ENCODE results near the gene TMEM214. TPM values are rescaled to one million over a fixed set of nuclear protein-coding genes. Genes with fewer than 3 reads are reported as not detected.
A peak's percentile ranks its signal among the peaks of the same experiment; 100 is the strongest.

The TMEM214 gene
- total RNA-seq, 3 donors from 2014 or later (not counting 1 experiment from before 2014, with no cell fraction given) = 64.9 to 81.1 (median 79.2) TPM

GRCh38 chr2:27040282-27040681 is 7.5 kb downstream of the TMEM214 start:
- Mint-ChIP-seq H3K36me3 (peaks cover 11% of the 10 kb centered on the region), H3K4me3 (no peak overlapping the region), H3K4me1 (peaks cover 0 to 23% of the 10 kb centered on the region in 2 donors), H3K27ac (no peak overlapping the region), H3K9me3 (no peaks in the 10 kb centered on the region), H3K27me3 (ENCODE audit: low read depth in 2 of 2) (no peaks in the 10 kb centered on the region)
- no peak for TF ChIP-seq CTCF (IDR thresholded peaks at IDR 0.05)
- Histone ChIP-seq H3K36me3 (ENCODE audit: control insufficient read depth, insufficient read depth, low read length) (peaks cover 61% of the 10 kb centered on the region), H3K27ac (ENCODE audit: low read length) (no peak overlapping the region), H3K27me3 (ENCODE audit: control insufficient read depth, insufficient read depth, low read length) (no peaks in the 10 kb centered on the region), H3K4me3 (ENCODE audit: low read length) (no peak overlapping the region), H3K9me3 (ENCODE audit: control insufficient read depth, insufficient read depth, low read length) (no peaks in the 10 kb centered on the region), H3K4me1 (ENCODE audit: control insufficient read depth, insufficient read depth, low read length) (peaks cover 8% of the 10 kb centered on the region)
- intact Hi-C loops (cut with micrococcal nuclease) = no loop called here
- DNase-seq (no peak), ATAC-seq (no peak)
- WGBS (ENCODE audit: insufficient coverage) = 98% methylated on average over 8 of the region's 8 CpGs

- Mint-ChIP-seq H3K4me3 (no peak overlapping the region), H3K9me3 (no peaks in the 10 kb centered on the region), H3K36me3 (peaks cover 11% of the 10 kb centered on the region), H3K27ac (peak overlapping the region; percentile 17 to 68), H3K27me3 (ENCODE audit: low read depth in 2 of 2) (no peaks in the 10 kb centered on the region), H3K4me1 (peaks cover 0 to 10% of the 10 kb centered on the region in 2 donors)
- WGBS (ENCODE audit: insufficient coverage) = 85% methylated on average over 5 of the region's 5 CpGs
- Histone ChIP-seq H3K36me3 (ENCODE audit: control insufficient read depth, insufficient read depth, low read length) (peaks cover 46% of the 10 kb centered on the region), H3K27ac (ENCODE audit: low read length) (peak overlapping the region; percentile 69), H3K4me3 (ENCODE audit: low read length) (no peak overlapping the region), H3K9me3 (ENCODE audit: control insufficient read depth, insufficient read depth, low read length) (no peaks in the 10 kb centered on the region), H3K4me1 (ENCODE audit: control insufficient read depth, insufficient read depth, low read length) (peaks cover 8% of the 10 kb centered on the region), H3K27me3 (ENCODE audit: control insufficient read depth, insufficient read depth, low read length) (no peaks in the 10 kb centered on the region)
- DNase-seq (no peak), ATAC-seq (no peak)
- intact Hi-C loops (cut with micrococcal nuclease) = no loop called here
- TF ChIP-seq CTCF (IDR thresholded peaks at IDR 0.05) = no peak
These were observed 9.0 kb downstream of the TMEM214 start for GRCh38 chr2:27041752-27042151.

- intact Hi-C loops (cut with micrococcal nuclease) = no loop called here
- Histone ChIP-seq H3K4me3 (ENCODE audit: low read length) (no peak overlapping the region), H3K36me3 (ENCODE audit: control insufficient read depth, insufficient read depth, low read length) (peaks cover 42% of the 10 kb centered on the region), H3K27ac (ENCODE audit: low read length) (peak overlapping the region; percentile 66), H3K27me3 (ENCODE audit: control insufficient read depth, insufficient read depth, low read length) (no peaks in the 10 kb centered on the region), H3K4me1 (ENCODE audit: control insufficient read depth, insufficient read depth, low read length) (peaks cover 8% of the 10 kb centered on the region), H3K9me3 (ENCODE audit: control insufficient read depth, insufficient read depth, low read length) (no peaks in the 10 kb centered on the region)
- DNase-seq = no peak
- H3K9me3 Mint-ChIP-seq = no peaks in the 10 kb centered on the region
- WGBS (ENCODE audit: insufficient coverage) = 76% methylated on average over 10 of the region's 10 CpGs
- no peaks in the 10 kb centered on the region for H3K27me3 Mint-ChIP-seq (ENCODE audit: low read depth in 2 of 2)
- no peak overlapping the region for H3K4me3 Mint-ChIP-seq
- no peak for TF ChIP-seq CTCF (IDR thresholded peaks at IDR 0.05)
- H3K36me3 Mint-ChIP-seq = peaks cover 11% of the 10 kb centered on the region
- ATAC-seq = no peak
- H3K27ac Mint-ChIP-seq = peak overlapping the region; percentile 17 to 68
- H3K4me1 Mint-ChIP-seq = peaks cover 0 to 10% of the 10 kb centered on the region in 2 donors
These were observed 9.4 kb downstream of the TMEM214 start for GRCh38 chr2:27042159-27042661.

Data from natural killer cell (primary cell).